NK-92 (cell line): ENCODE measurements around the gene GTPBP6.
"Not testable (repeated sequence)": the region's sequence is repeated elsewhere in the genome, so short reads cannot be mapped to it uniquely, and the experiment has no call there.

ENCODE experiments used
- DNase-seq: peaks from one replicate; lab custom pipeline; 2025; ENCODE audit not compliant: unreplicated experiment; lab: John Stamatoyannopoulos, UW

Gene GTPBP6

GRCh38 chrX:335758-336155 lies 17.2 kb upstream of the GTPBP6 start:
- no peak for DNase-seq

- no peak for DNase-seq
Observed at GRCh38 chrX:334971-335757, 16.6 kb upstream of the GTPBP6 start.

GRCh38 chrX:334331-334891 lies 15.8 kb upstream of the GTPBP6 start:
- DNase-seq, result no peak

GRCh38 chrX:333611-334311 lies 15.2 kb upstream of the GTPBP6 start:
- DNase-seq, result no peak

GRCh38 chrX:332916-333610 lies 14.5 kb upstream of the GTPBP6 start:
- DNase-seq, result no peak

- DNase-seq, result no peak
Observed at GRCh38 chrX:332496-332860, 13.9 kb upstream of the GTPBP6 start.

- DNase-seq, result no peak
Observed at GRCh38 chrX:331825-332495, 13.4 kb upstream of the GTPBP6 start.

- no peak for DNase-seq
Observed at GRCh38 chrX:331151-331824, 12.7 kb upstream of the GTPBP6 start.

- DNase-seq, result no peak
Observed at GRCh38 chrX:330726-331150, 12.1 kb upstream of the GTPBP6 start.

- DNase-seq, result not testable (repeated sequence)
Observed at GRCh38 chrX:330141-330725, 11.6 kb upstream of the GTPBP6 start.

- DNase-seq, result no peak
Observed at GRCh38 chrX:329291-329910, 10.8 kb upstream of the GTPBP6 start.

GRCh38 chrX:327660-328126 lies 9.1 kb upstream of the GTPBP6 start:
- DNase-seq, result no peak

GRCh38 chrX:324664-325063 lies 6.1 kb upstream of the GTPBP6 start:
- not testable (repeated sequence) for DNase-seq

GRCh38 chrX:323721-324628 lies 5.4 kb upstream of the GTPBP6 start:
- no peak for DNase-seq

- no peak for DNase-seq
Observed at GRCh38 chrX:320126-320783, 1.7 kb upstream of the GTPBP6 start.

- DNase-seq, result no peak
Observed at GRCh38 chrX:319579-320125, 1.1 kb upstream of the GTPBP6 start.

- DNase-seq, result no peak
Observed at GRCh38 chrX:318068-318738, 393 bp downstream of the GTPBP6 start.
